DND-41 (cell line): ENCODE measurements around the gene UROD.

ENCODE experiments used
- ATAC-seq: fragments of 200-7000 bp; cut with Tn5 transposase; 3 replicates; pipeline ENCODE4 v1.9.1; 2021; ENCODE audit warnings: low read depth; ENCODE audit not compliant: insufficient read depth
- DNase-seq: peaks from one replicate; pipeline ENCODE4 v3.0.0-alpha.2; 2020
- H2AFZ ChIP-seq: 2 replicates; pipeline ENCODE4 v1.6.0; 2012; ENCODE audit warnings: low read depth, low read length
- H3K27ac ChIP-seq: 2 replicates; pipeline ENCODE4 v1.5.1; 2012; ENCODE audit warnings: low read length, inconsistent platforms
- H3K27me3 ChIP-seq: fragments of 200-600 bp; sonication (generic); 2 replicates; pipeline ENCODE4 v1.6.0; 2012; ENCODE audit warnings: low read length, mild to moderate bottlenecking, inconsistent platforms; ENCODE audit not compliant: insufficient read depth, poor library complexity
- H3K36me3 ChIP-seq: 2 replicates; pipeline ENCODE4 v1.5.1; 2012; ENCODE audit warnings: low read length, inconsistent platforms; ENCODE audit not compliant: insufficient read depth
- H3K4me1 ChIP-seq: 2 replicates; pipeline ENCODE4 v1.5.1; 2012; ENCODE audit warnings: mild to moderate bottlenecking, low read length; ENCODE audit not compliant: insufficient read depth
- H3K4me2 ChIP-seq: 2 replicates; pipeline ENCODE4 v1.6.0; 2012; ENCODE audit warnings: mild to moderate bottlenecking, moderate library complexity, low read length, inconsistent platforms; ENCODE audit not compliant: insufficient read depth
- H3K4me3 ChIP-seq, 2 experiments: fragments of 200-600 bp in 1 of 2; shearing (Covaris generic) in 1 of 2; 2 replicates each; pipeline ENCODE4 v1.5.1; 2012 to 2016; ENCODE audit warnings: inconsistent platforms in 2 of 2, low read length in 2 of 2, mild to moderate bottlenecking in 2 of 2, low read depth in 1 of 2, moderate library complexity in 1 of 2
- H3K79me2 ChIP-seq: 2 replicates; pipeline ENCODE4 v1.6.0; 2012; ENCODE audit warnings: low read length, inconsistent platforms; ENCODE audit not compliant: insufficient read depth
- H3K9ac ChIP-seq: 2 replicates; pipeline ENCODE4 v1.6.0; 2012; ENCODE audit warnings: low read depth, mild to moderate bottlenecking, inconsistent platforms, low read length, moderate library complexity
- H3K9me3 ChIP-seq: 2 replicates; pipeline ENCODE4 v1.5.1; 2012; ENCODE audit warnings: low read length, moderate library complexity, mild to moderate bottlenecking, inconsistent platforms; ENCODE audit not compliant: insufficient read depth, severe bottlenecking
- H4K20me1 ChIP-seq: 2 replicates; pipeline ENCODE4 v1.6.0; 2012; ENCODE audit warnings: low read length; ENCODE audit not compliant: insufficient read depth
- CTCF ChIP-seq: IDR thresholded peaks from 2 replicates; pipeline ENCODE4 v1.5.1; 2012; ENCODE audit warnings: borderline replicate concordance, low read length, moderate library complexity, mild to moderate bottlenecking; ENCODE audit not compliant: poor library complexity, severe bottlenecking; ENCODE audit errors: extremely low read depth
- EZH2 ChIP-seq: IDR thresholded peaks from 3 replicates; pipeline ENCODE4 v1.6.1; 2012; ENCODE audit warnings: borderline replicate concordance, low read depth, mild to moderate bottlenecking, moderate library complexity, low read length, inconsistent platforms; ENCODE audit not compliant: severe bottlenecking

The UROD gene

GRCh38 chr1:45009296-45009865 is 2.7 kb upstream of the UROD start:
- TF ChIP-seq CTCF (no peak), EZH2 (no peak)
- Histone ChIP-seq H3K79me2 (peaks cover 24% of the 10 kb centered on the region), H3K9ac (0 out of 2 replicates have a peak overlapping the region, but pooled peaks have one; percentile 73), H3K4me3 (peak overlapping the region in 1 of 2 experiments; percentile 78; a peak in 1 of 4 replicates), H3K27me3 (no peaks in the 10 kb centered on the region), H3K36me3 (peaks cover 60% of the 10 kb centered on the region), H4K20me1 (peaks cover 9% of the 10 kb centered on the region; the same call in 1 of the 2 replicates), H3K9me3 (no peaks in the 10 kb centered on the region), H2AFZ (no peak overlapping the region), H3K27ac (no peak overlapping the region), H3K4me1 (peaks cover 43% of the 10 kb centered on the region), H3K4me2 (peak overlapping the region; percentile 84)
- no peak for ATAC-seq
- no peak for DNase-seq

GRCh38 chr1:45009956-45010854 is 1.8 kb upstream of the UROD start:
- H4K20me1 ChIP-seq, result peaks cover 9% of the 10 kb centered on the region; the same call in 1 of the 2 replicates
- H3K27ac ChIP-seq, result peak overlapping the region; percentile 77

More at GRCh38 chr1:45009956-45010854, 1.8 kb upstream of the UROD start:
- peaks cover 55% of the 10 kb centered on the region for H3K36me3 ChIP-seq
- ATAC-seq (peak; percentile 25; the same call in 2 of the 3 replicates), DNase-seq (peak; percentile 47)
- peak overlapping the region; percentile 100 for H2AFZ ChIP-seq
- no peaks in the 10 kb centered on the region for H3K9me3 ChIP-seq
- peaks cover 24% of the 10 kb centered on the region for H3K79me2 ChIP-seq
- H3K4me3 ChIP-seq, result peak overlapping the region; percentile 55 to 78; a peak in 3 of 4 replicates
- peak overlapping the region; percentile 73 for H3K9ac ChIP-seq
- H3K4me2 ChIP-seq, result peak overlapping the region; percentile 84
- H3K4me1 ChIP-seq, result peaks cover 45% of the 10 kb centered on the region
- TF ChIP-seq EZH2 (no peak), CTCF (no peak)
- no peaks in the 10 kb centered on the region for H3K27me3 ChIP-seq
